ENCODE results near the gene SLC22A12. TPM values are rescaled to one million over a fixed set of nuclear protein-coding genes. Genes with fewer than 3 reads are reported as not detected.

SLC22A12 gene
- total RNA-seq, 2 experiments from 2014 or later, result not detected

GRCh38 chr11:64566915-64567891 is 23.8 kb upstream of the SLC22A12 start:
- Mint-ChIP-seq H3K27ac (no peak overlapping the region), H3K27me3 (no peaks in the 10 kb centered on the region), H3K36me3 (ENCODE audit: low read depth) (no peaks in the 10 kb centered on the region), H3K9me3 (no peaks in the 10 kb centered on the region), H3K4me3 (peak overlapping the region; percentile 1), H3K4me1 (peaks cover 5% of the 10 kb centered on the region)
- ChIA-PET POLR2A (no interaction called here), CTCF (no interaction called here)
- DNase-seq, result no peak

GRCh38 chr11:64568041-64568571 is 22.9 kb upstream of the SLC22A12 start:
- Mint-ChIP-seq H3K4me3 (no peak overlapping the region), H3K4me1 (peaks cover 5% of the 10 kb centered on the region), H3K9me3 (no peaks in the 10 kb centered on the region), H3K27me3 (peaks cover 6% of the 10 kb centered on the region), H3K27ac (no peak overlapping the region), H3K36me3 (ENCODE audit: low read depth) (no peaks in the 10 kb centered on the region)
- CTCF ChIA-PET, result no interaction called here
- POLR2A ChIA-PET, result interaction anchor here (0.7 kb wide), 1 partner anchor 82 kb away, joined by 3 read pairs; no protein-coding TSS in a partner anchor
- DNase-seq, result no peak

- no peaks in the 10 kb centered on the region for H3K36me3 Mint-ChIP-seq (ENCODE audit: low read depth)
- CTCF ChIA-PET, result no interaction called here
- no peak overlapping the region for H3K27ac Mint-ChIP-seq
- H3K4me1 Mint-ChIP-seq, result peaks cover 5% of the 10 kb centered on the region
- no peak overlapping the region for H3K4me3 Mint-ChIP-seq
- DNase-seq, result no peak
- POLR2A ChIA-PET, result interaction anchor here (0.7 kb wide), 1 partner anchor 82 kb away, joined by 3 read pairs; no protein-coding TSS in a partner anchor
- no peaks in the 10 kb centered on the region for H3K9me3 Mint-ChIP-seq
- H3K27me3 Mint-ChIP-seq, result peaks cover 6% of the 10 kb centered on the region
Measured at GRCh38 chr11:64568584-64569140, 22.4 kb upstream of the SLC22A12 start.

- H3K4me1 Mint-ChIP-seq, result peaks cover 5% of the 10 kb centered on the region
- no peaks in the 10 kb centered on the region for H3K9me3 Mint-ChIP-seq
- no peak overlapping the region for H3K27ac Mint-ChIP-seq
- peaks cover 7% of the 10 kb centered on the region for H3K27me3 Mint-ChIP-seq
- DNase-seq, result no peak
- no peaks in the 10 kb centered on the region for H3K36me3 Mint-ChIP-seq (ENCODE audit: low read depth)
- ChIA-PET POLR2A (no interaction called here), CTCF (no interaction called here)
- no peak overlapping the region for H3K4me3 Mint-ChIP-seq
Measured at GRCh38 chr11:64569300-64569970, 21.6 kb upstream of the SLC22A12 start.

GRCh38 chr11:64570341-64570740 is 20.7 kb upstream of the SLC22A12 start:
- Mint-ChIP-seq H3K27me3 (peaks cover 12% of the 10 kb centered on the region), H3K4me3 (no peak overlapping the region), H3K36me3 (ENCODE audit: low read depth) (no peaks in the 10 kb centered on the region), H3K27ac (no peak overlapping the region), H3K4me1 (peaks cover 5% of the 10 kb centered on the region), H3K9me3 (no peaks in the 10 kb centered on the region)
- CTCF ChIA-PET, result no interaction called here
- DNase-seq, result no peak
- POLR2A ChIA-PET, result no interaction called here

GRCh38 chr11:64571050-64571409 is 20.0 kb upstream of the SLC22A12 start:
- peaks cover 5% of the 10 kb centered on the region for H3K4me1 Mint-ChIP-seq
- H3K9me3 Mint-ChIP-seq, result no peaks in the 10 kb centered on the region

GRCh38 chr11:64571410-64572091 is 19.5 kb upstream of the SLC22A12 start:
- CTCF ChIA-PET, result no interaction called here

More at GRCh38 chr11:64571050-64571409, 20.0 kb upstream of the SLC22A12 start:
- ChIA-PET CTCF (no interaction called here), POLR2A (no interaction called here)
- H3K27me3 Mint-ChIP-seq, result peaks cover 12% of the 10 kb centered on the region
- no peak overlapping the region for H3K4me3 Mint-ChIP-seq
- H3K27ac Mint-ChIP-seq, result no peak overlapping the region
- no peak for DNase-seq
- no peaks in the 10 kb centered on the region for H3K36me3 Mint-ChIP-seq (ENCODE audit: low read depth)

GRCh38 chr11:64572143-64572542 is 18.9 kb upstream of the SLC22A12 start:
- CTCF ChIA-PET, result no interaction called here

More at GRCh38 chr11:64571410-64572091, 19.5 kb upstream of the SLC22A12 start:
- Mint-ChIP-seq H3K27ac (no peak overlapping the region), H3K4me1 (peaks cover 2% of the 10 kb centered on the region), H3K36me3 (ENCODE audit: low read depth) (no peaks in the 10 kb centered on the region), H3K9me3 (no peaks in the 10 kb centered on the region), H3K4me3 (no peak overlapping the region), H3K27me3 (peaks cover 12% of the 10 kb centered on the region)
- DNase-seq, result no peak
- POLR2A ChIA-PET, result no interaction called here

GRCh38 chr11:64577202-64577601 is 13.8 kb upstream of the SLC22A12 start:
- Mint-ChIP-seq H3K36me3 (ENCODE audit: low read depth) (no peaks in the 10 kb centered on the region), H3K27me3 (peaks cover 15% of the 10 kb centered on the region), H3K4me1 (no peaks in the 10 kb centered on the region), H3K27ac (no peak overlapping the region), H3K9me3 (no peaks in the 10 kb centered on the region), H3K4me3 (no peak overlapping the region)
- no peak for DNase-seq
- ChIA-PET CTCF (no interaction called here), POLR2A (no interaction called here)

More at GRCh38 chr11:64572143-64572542, 18.9 kb upstream of the SLC22A12 start:
- H3K9me3 Mint-ChIP-seq, result no peaks in the 10 kb centered on the region
- no peaks in the 10 kb centered on the region for H3K36me3 Mint-ChIP-seq (ENCODE audit: low read depth)
- H3K27me3 Mint-ChIP-seq, result peaks cover 15% of the 10 kb centered on the region
- POLR2A ChIA-PET, result no interaction called here
- no peak for DNase-seq
- no peaks in the 10 kb centered on the region for H3K4me1 Mint-ChIP-seq
- no peak overlapping the region for H3K4me3 Mint-ChIP-seq
- H3K27ac Mint-ChIP-seq, result no peak overlapping the region

GRCh38 chr11:64580412-64580811 is 10.6 kb upstream of the SLC22A12 start:
- Mint-ChIP-seq H3K27ac (no peak overlapping the region), H3K4me1 (no peaks in the 10 kb centered on the region), H3K4me3 (no peak overlapping the region), H3K9me3 (no peaks in the 10 kb centered on the region), H3K36me3 (ENCODE audit: low read depth) (no peaks in the 10 kb centered on the region), H3K27me3 (peaks cover 2% of the 10 kb centered on the region)
- ChIA-PET POLR2A (no interaction called here), CTCF (no interaction called here)
- DNase-seq, result no peak

- Mint-ChIP-seq H3K27me3 (peaks cover 5% of the 10 kb centered on the region), H3K4me1 (no peaks in the 10 kb centered on the region)
- POLR2A ChIA-PET, result no interaction called here
Measured at GRCh38 chr11:64581057-64581523, 9.9 kb upstream of the SLC22A12 start.

GRCh38 chr11:64582885-64583284 is 8.1 kb upstream of the SLC22A12 start:
- POLR2A ChIA-PET, result no interaction called here
- peaks cover 11% of the 10 kb centered on the region for H3K27me3 Mint-ChIP-seq
- CTCF ChIA-PET, result no interaction called here
- H3K4me3 Mint-ChIP-seq, result no peak overlapping the region
- DNase-seq, result no peak
- no peak overlapping the region for H3K27ac Mint-ChIP-seq
- peaks cover 1% of the 10 kb centered on the region for H3K9me3 Mint-ChIP-seq
- H3K4me1 Mint-ChIP-seq, result no peaks in the 10 kb centered on the region
- no peaks in the 10 kb centered on the region for H3K36me3 Mint-ChIP-seq (ENCODE audit: low read depth)

More at GRCh38 chr11:64581057-64581523, 9.9 kb upstream of the SLC22A12 start:
- Mint-ChIP-seq H3K4me3 (no peak overlapping the region), H3K9me3 (no peaks in the 10 kb centered on the region), H3K36me3 (ENCODE audit: low read depth) (no peaks in the 10 kb centered on the region), H3K27ac (no peak overlapping the region)
- CTCF ChIA-PET, result no interaction called here
- no peak for DNase-seq
